GM19023 (cell line): Measurements from ENCODE around the gene PPM1L.
"Not testable (repeated sequence)": the region's sequence is repeated elsewhere in the genome, so short reads cannot be mapped to it uniquely, and the experiment has no call there.

ENCODE experiments used
- ATAC-seq: cut with Tn5 transposase; IDR thresholded peaks from one replicate; pipeline ENCODE4 v1.9.1; 2021; ENCODE audit warnings: mild to moderate bottlenecking, moderate library complexity; ENCODE audit not compliant: unreplicated experiment

Gene PPM1L

DNA sequence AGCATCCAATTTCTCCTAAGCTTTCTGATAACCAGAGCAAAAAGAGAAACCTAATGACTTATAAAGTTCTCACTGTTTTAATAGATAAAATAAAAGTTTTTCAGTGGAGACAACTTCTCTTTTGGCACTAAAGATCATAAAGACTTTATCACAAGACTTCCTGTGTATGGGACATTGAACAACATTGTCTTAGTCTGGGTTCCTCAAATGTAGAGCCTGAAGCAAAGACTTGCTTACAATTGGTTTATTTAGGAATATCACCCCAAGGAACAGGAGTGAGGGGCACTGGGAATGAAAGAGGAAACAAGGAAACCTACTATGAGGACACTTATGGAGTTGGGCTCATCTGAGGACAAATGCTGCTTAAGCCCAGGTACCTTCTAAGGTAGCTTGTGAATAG, 221.7 kb downstream of the PPM1L start:
- no peak for ATAC-seq

DNA sequence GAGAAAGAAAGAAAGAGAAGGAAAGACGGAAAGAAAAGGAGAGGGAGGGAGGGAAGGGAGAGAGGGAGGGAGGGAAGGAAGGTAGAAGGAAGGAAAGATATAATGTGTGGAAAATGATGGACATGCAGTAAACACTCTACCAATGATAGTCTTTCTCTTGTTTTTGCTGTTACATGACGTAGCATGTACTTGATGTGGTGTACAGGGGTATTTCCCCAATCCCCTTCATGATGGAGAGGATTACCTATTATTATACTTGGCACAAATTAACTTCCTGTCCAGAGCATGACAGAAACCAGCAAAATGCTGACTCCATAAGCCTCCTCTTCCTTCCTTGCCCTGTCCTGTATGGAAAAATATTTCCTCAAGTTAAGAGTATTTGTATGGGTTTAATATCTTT, 224.7 kb downstream of the PPM1L start:
- peak; percentile 43 for ATAC-seq

DNA sequence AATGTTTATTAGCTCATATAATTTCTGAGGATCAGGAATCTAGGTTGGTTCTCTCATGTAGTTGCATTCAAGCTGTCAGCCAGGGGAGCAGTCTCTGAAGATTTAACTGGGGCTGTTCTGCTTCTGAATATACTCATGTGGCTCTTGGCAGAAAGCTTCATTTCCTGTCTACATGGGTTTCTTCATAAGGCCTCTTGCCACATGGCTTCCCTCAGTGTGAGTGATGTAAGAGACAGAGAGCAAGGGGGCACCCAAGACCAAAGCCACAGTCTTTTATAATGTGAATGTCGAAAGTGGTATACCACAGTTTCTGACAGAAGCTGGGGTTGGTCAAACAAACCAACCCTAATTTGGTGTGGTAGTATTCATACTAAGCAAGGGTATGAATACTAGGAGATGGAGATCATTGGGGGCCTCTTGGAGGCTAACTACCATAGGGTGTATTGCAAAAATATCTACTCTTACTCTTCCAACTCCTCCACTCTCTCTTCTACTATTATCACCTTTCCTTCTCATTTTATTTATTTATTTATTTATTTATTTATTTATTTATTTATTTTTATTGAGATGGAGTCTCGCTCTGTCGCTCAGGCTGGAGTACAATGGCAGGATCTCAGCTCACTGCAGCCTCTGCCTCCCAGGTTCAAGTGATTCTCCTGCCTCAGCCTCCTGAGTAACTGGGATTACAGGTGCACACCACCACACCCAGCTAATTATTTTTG, 225.3 kb downstream of the PPM1L start:
- peak; percentile 80 for ATAC-seq

DNA sequence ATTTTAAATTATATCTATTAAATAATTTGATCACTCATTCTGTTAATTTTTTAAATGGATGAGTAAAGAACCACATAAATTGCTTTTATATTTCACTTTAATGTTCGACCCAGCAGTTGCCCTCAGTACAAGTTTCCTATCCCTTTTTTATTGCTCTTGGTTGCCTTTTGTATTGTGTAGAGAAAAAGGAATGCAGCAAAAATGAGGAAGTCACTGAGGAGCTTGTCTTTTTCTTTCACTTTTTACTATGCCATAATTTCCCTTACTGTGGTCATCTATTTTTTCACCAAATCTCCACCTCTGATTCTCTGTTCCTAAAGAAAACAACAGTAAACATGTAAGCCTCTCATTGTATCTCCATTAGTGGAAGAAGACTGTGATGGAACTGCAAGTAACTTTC, 226.5 kb downstream of the PPM1L start:
- no peak for ATAC-seq

DNA sequence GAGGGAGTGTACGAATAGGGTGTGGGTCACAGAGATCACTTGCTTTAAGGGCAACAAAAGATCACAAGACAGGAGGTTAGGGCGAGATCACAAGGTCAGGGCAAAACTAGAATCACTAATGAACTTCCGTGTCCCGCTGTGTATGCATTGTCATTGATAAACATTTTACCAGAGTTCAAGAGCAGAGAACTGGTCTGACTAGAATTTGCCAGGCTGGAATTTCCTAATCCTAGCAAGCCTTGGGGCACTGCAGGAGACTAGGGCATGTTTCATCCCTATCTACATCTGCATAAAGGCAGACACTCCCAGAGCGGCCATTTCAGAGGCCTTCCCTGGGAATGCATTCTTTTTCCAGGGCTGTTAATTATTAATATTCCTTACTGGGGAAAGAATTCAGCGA, 227.9 kb downstream of the PPM1L start:
- not testable (repeated sequence) for ATAC-seq

DNA sequence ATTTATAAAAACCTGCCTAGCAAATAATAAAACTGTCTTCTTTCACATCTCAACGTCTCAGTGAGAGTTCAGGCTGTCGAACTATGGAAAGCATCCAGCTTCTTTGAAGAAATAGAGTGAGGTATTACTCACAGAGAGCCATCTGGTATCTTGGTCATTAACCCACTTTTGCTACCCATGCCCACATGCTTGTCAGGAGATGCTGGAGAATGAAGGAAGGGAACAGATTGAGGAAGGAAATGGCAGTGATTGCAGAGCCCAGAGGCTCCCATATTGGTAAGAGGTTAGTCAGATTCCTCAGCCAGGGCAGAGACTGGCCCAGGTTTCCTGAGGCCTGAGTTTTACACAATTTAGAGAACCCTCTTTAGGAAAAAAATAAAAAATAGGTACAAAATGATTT, 230.0 kb downstream of the PPM1L start:
- no peak for ATAC-seq

DNA sequence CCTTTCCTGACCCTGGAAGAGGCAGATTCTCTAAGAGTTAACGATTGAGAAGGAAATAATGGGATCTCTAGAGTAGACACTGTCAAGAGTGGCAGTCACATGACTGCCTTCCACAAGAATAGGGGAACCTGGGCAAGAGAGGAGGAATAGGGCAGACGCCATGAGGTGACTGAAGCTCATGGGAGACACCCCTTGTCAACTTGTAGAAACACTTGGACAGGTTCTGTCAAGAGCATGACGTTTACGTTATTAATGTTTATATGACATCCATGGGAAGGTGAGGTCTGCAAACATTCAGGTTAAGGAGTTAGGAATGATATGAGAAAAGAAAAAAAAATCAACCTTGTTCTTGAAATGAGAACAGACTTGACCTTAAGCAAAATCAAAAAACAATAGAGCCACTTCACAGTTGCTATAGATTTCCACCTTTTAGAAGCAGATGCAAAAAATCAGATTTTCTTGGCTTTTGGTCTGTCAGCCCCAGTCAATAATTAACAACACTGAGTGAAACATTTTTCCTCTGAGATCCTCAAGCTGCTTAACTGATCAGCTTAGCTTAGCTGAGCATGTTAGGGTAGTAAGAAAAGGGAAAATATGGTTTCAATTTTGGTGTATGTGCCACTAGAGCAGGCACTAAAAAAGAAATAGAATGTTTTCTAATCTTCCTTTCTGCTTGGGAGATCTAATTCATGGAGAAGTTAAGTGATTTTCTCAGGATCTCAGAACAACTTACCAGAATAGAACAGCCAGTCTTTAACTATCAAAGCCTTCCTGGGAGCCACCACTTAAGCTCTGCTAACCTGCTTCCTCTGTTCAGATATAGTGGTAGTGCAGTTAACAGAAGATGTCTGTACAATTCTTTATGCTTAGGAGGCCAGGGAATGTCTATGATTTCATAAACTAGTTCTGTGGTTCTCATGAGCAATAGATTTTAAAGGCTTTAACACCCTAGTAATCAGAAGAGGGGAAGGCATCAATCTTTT, 232.2 kb downstream of the PPM1L start:
- no peak for ATAC-seq

DNA sequence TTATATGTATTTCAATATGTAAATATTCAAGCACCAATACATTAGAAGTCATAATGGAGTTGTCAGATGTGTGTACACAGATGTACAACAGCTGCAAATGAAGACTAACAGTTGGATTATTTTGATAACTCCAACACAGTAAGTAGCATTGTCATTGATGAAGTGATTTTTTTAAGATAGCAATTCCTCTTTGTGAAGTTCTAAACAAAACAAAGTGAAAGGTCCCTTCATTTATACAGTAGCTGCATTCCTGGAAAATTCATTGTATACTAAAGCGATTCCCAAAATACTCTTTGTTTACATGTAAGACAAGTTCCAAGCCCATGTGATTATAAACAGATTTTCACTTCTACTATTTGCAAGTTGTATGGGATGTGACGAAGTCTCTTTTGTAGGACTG, 234.4 kb downstream of the PPM1L start:
- ATAC-seq: no peak

DNA sequence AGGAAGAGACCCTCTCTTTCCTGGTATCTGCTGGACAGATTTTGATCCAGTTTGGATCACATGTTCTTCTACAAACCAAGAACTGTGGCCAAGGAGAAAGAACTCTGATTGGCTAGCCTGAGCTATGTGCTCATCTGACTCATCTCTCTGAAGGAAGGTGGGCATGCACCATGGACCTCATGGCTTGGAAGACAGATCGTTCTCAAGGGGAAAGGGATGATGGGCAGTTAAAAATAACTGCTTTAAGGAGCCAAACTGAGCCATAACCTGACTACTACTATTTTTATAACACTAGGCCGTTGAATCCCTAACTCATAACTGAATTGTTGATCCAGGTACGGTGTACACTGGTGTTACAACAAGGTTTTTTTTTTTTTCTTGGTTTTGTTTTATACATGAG, 236.7 kb downstream of the PPM1L start:
- no peak for ATAC-seq

DNA sequence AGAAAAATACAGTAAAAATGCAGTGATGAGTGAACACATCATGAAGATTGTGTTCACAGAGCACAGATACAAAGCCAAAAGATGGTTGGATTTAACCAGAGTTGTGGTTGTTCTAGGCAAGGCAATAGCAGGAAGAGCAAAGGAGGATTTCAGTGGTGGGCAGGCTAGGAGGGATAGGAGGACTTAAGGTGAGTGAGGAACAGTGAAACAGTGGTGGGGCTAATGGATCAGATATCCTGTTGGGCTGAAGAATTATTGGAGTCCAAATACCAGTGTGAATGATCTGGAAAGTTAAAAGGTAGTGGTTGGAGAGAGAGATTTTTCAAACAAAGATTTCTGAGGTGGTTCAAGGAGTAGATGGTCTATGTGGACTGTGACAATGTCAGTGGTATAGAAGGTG, 240.8 kb downstream of the PPM1L start:
- ATAC-seq: no peak

DNA sequence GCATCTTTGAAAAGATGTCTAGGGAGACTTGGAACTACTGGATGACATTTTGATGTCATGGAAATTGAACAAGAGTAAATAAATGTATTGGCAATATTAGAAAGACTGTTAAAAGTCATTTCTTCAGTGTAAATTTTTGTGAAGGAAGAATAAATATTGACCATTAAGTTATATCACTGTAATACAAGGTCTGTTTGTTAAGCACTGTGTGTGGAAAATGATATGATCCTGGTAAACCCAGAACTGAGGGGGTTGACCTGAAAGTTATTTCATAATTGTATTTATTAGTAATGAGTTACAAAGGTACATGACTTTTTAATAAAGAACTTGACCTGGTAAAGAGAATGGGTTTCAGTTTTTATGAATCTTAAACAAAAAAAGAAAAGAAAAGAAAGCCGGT, 242.6 kb downstream of the PPM1L start:
- ATAC-seq: no peak

DNA sequence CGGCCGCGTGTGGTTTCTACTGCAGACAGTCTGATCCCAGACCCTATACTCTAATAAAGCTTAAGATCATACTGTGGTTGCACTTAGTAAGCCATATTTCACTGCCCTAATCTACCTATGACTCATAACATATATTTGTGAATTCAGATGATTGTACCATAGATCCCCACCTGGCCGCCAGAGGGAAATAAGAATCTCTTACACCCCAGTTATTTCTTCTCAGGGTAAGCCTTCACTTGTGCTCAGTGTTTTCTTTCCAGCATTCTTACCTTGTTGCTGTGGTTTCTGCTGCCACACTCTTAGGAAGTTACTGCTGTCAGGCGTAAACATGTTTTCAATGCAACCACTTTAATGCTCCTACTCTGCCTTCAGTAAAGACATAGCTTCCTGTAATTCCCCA, 243.2 kb downstream of the PPM1L start:
- ATAC-seq: no peak

DNA sequence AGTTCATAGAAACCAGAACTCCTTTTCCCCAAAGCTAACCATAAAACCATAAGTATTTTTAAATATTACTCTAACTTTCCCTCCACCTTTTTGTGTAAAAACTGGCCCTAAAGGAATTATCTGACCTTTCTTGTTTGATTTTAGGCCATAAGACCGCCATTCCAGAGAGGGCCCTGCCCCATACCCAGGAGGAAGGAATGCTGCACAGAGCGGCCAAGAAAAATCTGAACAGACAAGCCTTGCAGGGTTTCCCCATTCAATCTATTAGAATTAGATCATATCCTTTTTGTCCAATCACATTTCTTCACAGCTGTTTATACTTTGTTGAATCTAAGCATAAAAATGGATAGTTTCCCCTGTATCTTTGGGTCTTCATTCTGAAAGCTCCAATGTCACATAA, 252.1 kb downstream of the PPM1L start:
- no peak for ATAC-seq

DNA sequence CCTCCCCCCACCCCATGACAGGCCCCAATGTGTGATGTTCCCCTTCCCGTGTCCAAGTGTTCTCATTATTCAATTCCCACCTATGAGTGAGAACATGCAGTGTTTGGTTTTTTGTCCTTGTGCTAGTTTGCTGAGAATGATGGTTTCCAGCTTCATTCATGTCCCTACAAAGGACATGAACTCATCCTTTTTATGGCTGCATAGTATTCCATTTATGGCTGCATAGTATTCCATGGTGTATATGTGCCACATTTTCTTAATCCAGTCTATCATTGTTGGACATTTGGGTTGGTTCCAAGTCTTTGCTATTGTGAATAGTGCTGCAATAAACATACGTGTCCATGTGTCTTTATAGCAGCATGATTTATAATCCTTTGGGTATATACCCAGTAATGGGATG, 254.1 kb downstream of the PPM1L start:
- ATAC-seq: not testable (repeated sequence)

DNA sequence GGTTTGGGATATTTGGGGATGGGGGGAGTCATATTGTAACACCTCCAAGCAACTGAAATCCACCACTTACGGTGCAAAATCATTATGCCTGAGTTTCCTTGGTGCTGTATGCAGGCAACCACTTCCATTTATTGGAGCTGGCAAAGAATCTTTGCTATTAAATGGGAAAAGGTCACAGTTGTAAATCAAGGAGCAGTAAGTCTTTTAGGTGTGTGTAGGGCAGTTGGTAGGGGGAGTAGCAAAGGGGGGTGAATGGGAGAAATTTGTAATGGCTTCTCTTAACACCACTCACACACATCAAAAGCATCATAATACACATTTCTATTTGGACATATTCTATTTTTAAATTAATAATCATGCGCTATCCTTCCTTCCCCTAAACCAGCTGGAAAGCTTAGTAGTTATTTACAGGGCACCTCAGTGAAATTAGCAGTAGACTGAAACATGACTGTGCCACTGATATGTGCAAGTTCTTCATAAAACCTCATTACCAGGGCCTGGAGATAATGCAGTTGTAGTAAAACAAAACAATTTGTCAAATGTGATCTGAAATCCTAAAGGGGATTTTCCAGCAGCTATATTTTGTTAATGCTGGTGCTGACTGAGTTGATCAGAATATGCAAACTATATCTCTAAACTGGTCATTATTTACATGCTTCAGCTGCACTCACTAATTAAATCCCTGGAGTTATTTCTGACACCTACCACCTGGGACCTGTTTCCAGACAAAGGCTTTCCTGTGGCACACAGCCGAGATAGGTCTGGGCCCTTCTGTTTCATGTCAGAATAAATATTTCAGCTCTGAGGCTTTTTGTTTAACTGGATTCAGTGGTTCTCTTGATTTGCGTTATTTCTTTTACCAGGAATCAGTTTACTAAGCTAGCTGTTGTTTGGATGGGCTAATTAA, 259.1 kb downstream of the PPM1L start:
- no peak for ATAC-seq

DNA sequence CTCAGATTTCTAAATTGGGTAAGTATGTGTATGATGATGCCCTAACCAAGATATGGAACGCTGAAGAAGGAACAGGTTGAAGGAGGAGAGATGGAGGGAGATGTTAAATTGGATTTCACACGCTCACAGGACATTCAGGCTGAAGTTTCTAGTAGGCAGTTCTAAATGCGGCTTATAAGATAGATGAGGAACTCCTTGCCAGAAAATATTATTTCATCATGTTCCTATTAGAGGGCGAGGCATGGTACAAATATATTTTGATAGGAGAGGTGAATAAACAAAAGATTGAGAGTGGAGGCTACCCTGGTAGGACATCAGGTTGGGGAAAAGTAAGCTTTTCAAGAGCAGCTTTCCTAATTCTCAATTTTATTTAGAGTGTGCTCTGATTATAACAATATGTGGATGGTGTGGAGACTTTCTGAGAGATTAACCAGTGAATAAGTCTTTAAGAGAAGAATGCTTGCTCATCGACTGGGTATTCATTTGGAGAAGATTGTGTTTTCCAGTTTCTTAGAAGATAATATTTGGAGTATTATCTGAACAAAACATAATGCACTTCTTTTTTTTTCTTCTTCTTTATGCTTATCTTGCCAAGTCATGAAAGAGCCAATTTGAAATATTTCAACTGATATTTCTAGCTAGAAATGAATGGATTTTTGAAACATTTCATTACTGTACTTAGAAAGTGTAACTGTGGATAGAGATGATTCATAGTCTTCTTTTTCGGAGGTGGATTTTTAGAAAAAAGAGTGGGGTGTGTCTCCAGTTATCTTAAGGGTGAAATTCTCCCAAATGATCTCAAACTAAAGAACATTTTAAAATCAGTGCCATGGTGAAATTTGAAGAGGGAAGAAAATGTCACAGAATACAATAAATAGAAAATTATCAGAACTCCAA, 260.6 kb downstream of the PPM1L start:
- ATAC-seq: no peak

DNA sequence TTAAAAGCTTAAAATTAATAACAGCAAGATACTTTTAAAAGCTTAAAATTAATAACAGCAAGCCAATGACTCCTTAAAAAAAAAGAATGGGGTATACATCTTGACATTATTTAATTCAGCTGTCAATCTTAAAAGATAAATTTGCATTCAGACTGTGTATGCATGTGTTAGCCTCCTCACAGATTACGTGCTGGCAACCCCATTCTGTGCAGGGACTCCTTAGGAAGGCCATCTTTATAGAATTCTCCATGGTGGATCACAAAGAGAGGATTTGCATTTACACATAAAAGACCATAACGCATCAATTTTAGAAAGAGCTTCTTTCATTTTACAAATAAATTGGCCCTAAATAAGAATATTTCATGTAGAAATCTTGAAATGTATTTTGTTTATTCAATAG, 261.9 kb downstream of the PPM1L start:
- no peak for ATAC-seq

DNA sequence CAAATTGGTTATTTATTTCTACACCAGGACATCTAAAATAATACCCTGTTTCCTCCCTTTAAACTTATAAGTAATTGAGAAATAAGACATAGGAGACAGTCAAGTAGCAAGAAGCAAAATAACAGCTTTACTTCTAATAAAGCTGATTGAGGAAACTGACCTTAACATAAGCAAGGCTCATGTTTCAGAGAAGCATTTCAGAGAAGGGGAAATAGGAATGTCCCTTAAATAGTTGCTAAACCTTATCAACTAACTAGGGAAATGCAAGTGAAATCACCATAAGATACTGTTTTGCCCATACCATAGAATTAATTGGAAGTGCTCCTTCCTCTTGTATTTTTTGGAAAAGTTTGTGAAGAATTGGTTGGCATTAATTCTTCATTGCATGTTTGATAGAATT, 264.2 kb downstream of the PPM1L start:
- no peak for ATAC-seq

DNA sequence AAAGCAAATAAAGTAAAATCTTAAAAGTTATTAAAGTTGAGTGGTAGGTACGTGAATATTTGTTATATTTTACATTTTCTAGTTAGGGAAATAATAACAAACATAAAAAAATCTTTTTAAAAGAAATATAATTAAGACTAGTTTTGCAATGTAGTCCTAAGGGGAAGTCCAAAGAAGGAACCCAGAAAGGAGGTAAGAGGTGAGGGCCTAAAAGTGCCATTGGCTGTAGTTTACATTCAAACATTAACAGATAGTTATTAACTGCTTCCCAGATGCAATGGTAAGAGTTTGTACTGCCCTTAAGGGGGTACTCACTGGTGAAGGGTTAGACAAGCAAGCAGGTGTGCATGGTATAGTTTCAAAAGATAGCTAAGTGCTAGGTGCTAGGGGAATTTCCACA, 269.9 kb downstream of the PPM1L start:
- no peak for ATAC-seq
